ENCODE measurements around the gene RNF213. TPM values are rescaled to one million over a fixed set of nuclear protein-coding genes. Genes with fewer than 3 reads are reported as not detected.

Gene RNF213
- total and polyA plus RNA-seq, 10 of the 15 experiments (the other 5 are each of a cell fraction or from before 2014, with no cell fraction given), result 18.6 to 145 (median 65.8) TPM

DNA sequence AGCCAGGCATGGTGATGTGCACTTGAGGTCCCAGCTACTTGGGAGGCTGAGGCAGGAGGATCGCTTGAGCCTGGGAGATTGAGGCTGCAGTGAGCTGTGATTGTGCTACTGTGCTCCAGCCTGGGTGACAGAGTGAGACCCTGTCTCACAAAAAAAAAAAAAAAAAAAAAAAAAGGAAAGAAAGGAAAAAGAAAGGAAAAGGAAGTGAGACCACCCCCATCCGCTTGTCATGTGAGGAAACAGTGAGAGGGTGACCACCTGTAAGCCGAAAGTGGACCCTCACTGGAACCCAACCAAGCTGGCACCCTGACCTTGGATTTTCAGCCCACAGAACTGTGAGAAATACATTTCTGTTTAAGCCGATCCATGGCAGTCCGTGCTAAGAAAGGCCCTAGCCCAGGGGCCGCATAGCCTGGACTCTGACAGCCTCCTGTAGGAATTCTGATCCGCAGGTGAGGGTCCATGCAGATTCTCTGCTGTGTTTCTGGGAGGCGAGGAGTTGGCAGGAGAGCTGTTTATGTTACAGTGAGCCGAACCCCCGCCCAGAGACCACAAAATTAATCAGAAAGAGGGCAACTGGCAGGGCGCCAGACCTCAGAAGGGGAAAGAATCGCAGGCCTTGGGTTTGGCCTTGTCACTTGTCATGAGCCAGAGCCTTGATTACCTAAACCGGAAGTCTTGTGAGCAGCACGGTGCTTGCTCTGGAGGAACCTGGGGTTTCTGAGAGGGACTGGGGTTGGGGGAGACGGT, 41.5 kb upstream of the RNF213 start (continued):
- TF ChIP-seq CHD1 (IDR thresholded peaks at IDR 0.05; ENCODE audit: low read depth, low read length) (no peak), TBL1XR1 (IDR thresholded peaks at IDR 0.05; ENCODE audit: low read depth, low read length) (no peak), CHD2 (IDR thresholded peaks at IDR 0.05; ENCODE audit: borderline replicate concordance, low read depth, low read length) (0 out of 2 replicates have a peak, but pooled peaks have one; percentile 18), RBBP5 (conservative IDR thresholded peaks at IDR 0.05) (no peak), TCF7 (IDR thresholded peaks at IDR 0.05; ENCODE audit: borderline replicate concordance) (no peak), ESRRA (IDR thresholded peaks at IDR 0.05; ENCODE audit: low read length) (no peak), RB1 (IDR thresholded peaks at IDR 0.05; ENCODE audit: borderline replicate concordance) (no peak), STAT3 (IDR thresholded peaks at IDR 0.05; ENCODE audit: low read depth, low read length) (no peak), CBX5 (IDR thresholded peaks at IDR 0.05; ENCODE audit: low read depth) (no peak), TCF12 (IDR thresholded peaks at IDR 0.05; ENCODE audit: low read depth, low read length) (no peak), IKZF2 (IDR thresholded peaks at IDR 0.05) (peak; percentile 56 to 71; a peak in 2 of 4 replicates), CBFB (IDR thresholded peaks at IDR 0.05; ENCODE audit: low read depth) (peak; percentile 87), SRF (IDR thresholded peaks at IDR 0.05; ENCODE audit: low read depth in 2 of 2, low read length in 2 of 2) (0 out of 4 replicates have a peak, but pooled peaks of 1 of the 2 experiments have one; percentile 18), ASH2L (IDR thresholded peaks at IDR 0.05; ENCODE audit: borderline replicate concordance, low read depth) (no peak), CREB1 (IDR thresholded peaks at IDR 0.05; ENCODE audit: low read depth) (0 out of 2 replicates have a peak, but pooled peaks have one; percentile 34), SMAD5 (IDR thresholded peaks at IDR 0.05; ENCODE audit: low read depth) (no peak), BHLHE40 (IDR thresholded peaks at IDR 0.05; ENCODE audit: borderline replicate concordance in 1 of 2, low read depth in 2 of 2, low read length in 1 of 2) (peak; percentile 95 to 96), RAD51 (IDR thresholded peaks at IDR 0.05) (peak; percentile 10; the same call in 1 of the 2 replicates)
- TF ChIP-seq, protein P1, sequence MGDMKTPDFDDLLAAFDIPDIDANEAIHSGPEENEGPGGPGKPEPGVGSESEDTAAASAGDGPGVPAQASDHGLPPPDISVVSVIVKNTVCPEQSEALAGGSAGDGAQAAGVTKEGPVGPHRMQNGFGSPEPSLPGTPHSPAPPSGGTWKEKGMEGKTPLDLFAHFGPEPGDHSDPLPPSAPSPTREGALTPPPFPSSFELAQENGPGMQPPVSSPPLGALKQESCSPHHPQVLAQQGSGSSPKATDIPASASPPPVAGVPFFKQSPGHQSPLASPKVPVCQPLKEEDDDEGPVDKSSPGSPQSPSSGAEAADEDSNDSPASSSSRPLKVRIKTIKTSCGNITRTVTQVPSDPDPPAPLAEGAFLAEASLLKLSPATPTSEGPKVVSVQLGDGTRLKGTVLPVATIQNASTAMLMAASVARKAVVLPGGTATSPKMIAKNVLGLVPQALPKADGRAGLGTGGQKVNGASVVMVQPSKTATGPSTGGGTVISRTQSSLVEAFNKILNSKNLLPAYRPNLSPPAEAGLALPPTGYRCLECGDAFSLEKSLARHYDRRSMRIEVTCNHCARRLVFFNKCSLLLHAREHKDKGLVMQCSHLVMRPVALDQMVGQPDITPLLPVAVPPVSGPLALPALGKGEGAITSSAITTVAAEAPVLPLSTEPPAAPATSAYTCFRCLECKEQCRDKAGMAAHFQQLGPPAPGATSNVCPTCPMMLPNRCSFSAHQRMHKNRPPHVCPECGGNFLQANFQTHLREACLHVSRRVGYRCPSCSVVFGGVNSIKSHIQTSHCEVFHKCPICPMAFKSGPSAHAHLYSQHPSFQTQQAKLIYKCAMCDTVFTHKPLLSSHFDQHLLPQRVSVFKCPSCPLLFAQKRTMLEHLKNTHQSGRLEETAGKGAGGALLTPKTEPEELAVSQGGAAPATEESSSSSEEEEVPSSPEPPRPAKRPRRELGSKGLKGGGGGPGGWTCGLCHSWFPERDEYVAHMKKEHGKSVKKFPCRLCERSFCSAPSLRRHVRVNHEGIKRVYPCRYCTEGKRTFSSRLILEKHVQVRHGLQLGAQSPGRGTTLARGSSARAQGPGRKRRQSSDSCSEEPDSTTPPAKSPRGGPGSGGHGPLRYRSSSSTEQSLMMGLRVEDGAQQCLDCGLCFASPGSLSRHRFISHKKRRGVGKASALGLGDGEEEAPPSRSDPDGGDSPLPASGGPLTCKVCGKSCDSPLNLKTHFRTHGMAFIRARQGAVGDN (IDR thresholded peaks at IDR 0.05), result peak; percentile 83
- TF ChIP-seq, protein P2, sequence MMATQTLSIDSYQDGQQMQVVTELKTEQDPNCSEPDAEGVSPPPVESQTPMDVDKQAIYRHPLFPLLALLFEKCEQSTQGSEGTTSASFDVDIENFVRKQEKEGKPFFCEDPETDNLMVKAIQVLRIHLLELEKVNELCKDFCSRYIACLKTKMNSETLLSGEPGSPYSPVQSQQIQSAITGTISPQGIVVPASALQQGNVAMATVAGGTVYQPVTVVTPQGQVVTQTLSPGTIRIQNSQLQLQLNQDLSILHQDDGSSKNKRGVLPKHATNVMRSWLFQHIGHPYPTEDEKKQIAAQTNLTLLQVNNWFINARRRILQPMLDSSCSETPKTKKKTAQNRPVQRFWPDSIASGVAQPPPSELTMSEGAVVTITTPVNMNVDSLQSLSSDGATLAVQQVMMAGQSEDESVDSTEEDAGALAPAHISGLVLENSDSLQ (IDR thresholded peaks at IDR 0.05), result peak; percentile 71
- TF ChIP-seq, protein P3, sequence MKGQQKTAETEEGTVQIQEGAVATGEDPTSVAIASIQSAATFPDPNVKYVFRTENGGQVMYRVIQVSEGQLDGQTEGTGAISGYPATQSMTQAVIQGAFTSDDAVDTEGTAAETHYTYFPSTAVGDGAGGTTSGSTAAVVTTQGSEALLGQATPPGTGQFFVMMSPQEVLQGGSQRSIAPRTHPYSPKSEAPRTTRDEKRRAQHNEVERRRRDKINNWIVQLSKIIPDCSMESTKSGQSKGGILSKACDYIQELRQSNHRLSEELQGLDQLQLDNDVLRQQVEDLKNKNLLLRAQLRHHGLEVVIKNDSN (IDR thresholded peaks at IDR 0.05; ENCODE audit: borderline replicate concordance, extremely low read length, insufficient read depth, low read depth, low read length), result no peak
- TF ChIP-seq, protein P4, sequence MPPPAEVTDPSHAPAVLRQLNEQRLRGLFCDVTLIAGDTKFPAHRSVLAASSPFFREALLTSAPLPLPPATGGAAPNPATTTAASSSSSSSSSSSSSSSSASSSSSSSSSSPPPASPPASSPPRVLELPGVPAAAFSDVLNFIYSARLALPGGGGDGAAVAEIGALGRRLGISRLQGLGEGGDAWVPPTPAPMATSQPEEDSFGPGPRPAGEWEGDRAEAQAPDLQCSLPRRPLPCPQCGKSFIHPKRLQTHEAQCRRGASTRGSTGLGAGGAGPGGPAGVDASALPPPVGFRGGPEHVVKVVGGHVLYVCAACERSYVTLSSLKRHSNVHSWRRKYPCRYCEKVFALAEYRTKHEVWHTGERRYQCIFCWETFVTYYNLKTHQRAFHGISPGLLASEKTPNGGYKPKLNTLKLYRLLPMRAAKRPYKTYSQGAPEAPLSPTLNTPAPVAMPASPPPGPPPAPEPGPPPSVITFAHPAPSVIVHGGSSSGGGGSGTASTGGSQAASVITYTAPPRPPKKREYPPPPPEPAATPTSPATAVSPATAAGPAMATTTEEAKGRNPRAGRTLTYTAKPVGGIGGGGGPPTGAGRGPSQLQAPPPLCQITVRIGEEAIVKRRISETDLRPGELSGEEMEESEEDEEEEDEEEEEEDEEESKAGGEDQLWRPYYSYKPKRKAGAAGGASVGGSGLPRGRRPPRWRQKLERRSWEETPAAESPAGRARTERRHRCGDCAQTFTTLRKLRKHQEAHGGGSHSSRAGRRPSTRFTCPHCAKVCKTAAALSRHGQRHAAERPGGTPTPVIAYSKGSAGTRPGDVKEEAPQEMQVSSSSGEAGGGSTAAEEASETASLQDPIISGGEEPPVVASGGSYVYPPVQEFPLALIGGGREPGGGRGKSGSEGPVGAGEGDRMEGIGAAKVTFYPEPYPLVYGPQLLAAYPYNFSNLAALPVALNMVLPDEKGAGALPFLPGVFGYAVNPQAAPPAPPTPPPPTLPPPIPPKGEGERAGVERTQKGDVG (CRISPR knock-in tag; IDR thresholded peaks at IDR 0.05), result no peak

Measured in GM12878 (cell line).